ENCODE results near the gene CSRP1.

- TF ChIP-seq EZH2 (IDR thresholded peaks at IDR 0.05; ENCODE audit: low read depth, unreplicated experiment) (no peak), POLR2AphosphoS5 (IDR thresholded peaks at IDR 0.05; ENCODE audit: low read depth) (no peak), JUNB (IDR thresholded peaks at IDR 0.05; ENCODE audit: unreplicated experiment) (no peak), EZH2phosphoT487 (IDR thresholded peaks at IDR 0.05; ENCODE audit: unreplicated experiment) (no peak), CREB1 (CRISPR knock-in tag; IDR thresholded peaks at IDR 0.05; ENCODE audit: low read depth) (no peak), NANOG (IDR thresholded peaks at IDR 0.05; ENCODE audit: borderline replicate concordance) (no peak), ZNF114 (CRISPR knock-in tag; IDR thresholded peaks at IDR 0.05) (no peak), STAT1 (IDR thresholded peaks at IDR 0.05; ENCODE audit: unreplicated experiment) (no peak), ZNF331 (CRISPR knock-in tag; IDR thresholded peaks at IDR 0.05; ENCODE audit: low read depth) (no peak)
- TF ChIP-seq, protein P1, sequence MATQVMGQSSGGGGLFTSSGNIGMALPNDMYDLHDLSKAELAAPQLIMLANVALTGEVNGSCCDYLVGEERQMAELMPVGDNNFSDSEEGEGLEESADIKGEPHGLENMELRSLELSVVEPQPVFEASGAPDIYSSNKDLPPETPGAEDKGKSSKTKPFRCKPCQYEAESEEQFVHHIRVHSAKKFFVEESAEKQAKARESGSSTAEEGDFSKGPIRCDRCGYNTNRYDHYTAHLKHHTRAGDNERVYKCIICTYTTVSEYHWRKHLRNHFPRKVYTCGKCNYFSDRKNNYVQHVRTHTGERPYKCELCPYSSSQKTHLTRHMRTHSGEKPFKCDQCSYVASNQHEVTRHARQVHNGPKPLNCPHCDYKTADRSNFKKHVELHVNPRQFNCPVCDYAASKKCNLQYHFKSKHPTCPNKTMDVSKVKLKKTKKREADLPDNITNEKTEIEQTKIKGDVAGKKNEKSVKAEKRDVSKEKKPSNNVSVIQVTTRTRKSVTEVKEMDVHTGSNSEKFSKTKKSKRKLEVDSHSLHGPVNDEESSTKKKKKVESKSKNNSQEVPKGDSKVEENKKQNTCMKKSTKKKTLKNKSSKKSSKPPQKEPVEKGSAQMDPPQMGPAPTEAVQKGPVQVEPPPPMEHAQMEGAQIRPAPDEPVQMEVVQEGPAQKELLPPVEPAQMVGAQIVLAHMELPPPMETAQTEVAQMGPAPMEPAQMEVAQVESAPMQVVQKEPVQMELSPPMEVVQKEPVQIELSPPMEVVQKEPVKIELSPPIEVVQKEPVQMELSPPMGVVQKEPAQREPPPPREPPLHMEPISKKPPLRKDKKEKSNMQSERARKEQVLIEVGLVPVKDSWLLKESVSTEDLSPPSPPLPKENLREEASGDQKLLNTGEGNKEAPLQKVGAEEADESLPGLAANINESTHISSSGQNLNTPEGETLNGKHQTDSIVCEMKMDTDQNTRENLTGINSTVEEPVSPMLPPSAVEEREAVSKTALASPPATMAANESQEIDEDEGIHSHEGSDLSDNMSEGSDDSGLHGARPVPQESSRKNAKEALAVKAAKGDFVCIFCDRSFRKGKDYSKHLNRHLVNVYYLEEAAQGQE (IDR thresholded peaks at IDR 0.05; ENCODE audit: unreplicated experiment), result no peak
- TF ChIP-seq, protein P2, sequence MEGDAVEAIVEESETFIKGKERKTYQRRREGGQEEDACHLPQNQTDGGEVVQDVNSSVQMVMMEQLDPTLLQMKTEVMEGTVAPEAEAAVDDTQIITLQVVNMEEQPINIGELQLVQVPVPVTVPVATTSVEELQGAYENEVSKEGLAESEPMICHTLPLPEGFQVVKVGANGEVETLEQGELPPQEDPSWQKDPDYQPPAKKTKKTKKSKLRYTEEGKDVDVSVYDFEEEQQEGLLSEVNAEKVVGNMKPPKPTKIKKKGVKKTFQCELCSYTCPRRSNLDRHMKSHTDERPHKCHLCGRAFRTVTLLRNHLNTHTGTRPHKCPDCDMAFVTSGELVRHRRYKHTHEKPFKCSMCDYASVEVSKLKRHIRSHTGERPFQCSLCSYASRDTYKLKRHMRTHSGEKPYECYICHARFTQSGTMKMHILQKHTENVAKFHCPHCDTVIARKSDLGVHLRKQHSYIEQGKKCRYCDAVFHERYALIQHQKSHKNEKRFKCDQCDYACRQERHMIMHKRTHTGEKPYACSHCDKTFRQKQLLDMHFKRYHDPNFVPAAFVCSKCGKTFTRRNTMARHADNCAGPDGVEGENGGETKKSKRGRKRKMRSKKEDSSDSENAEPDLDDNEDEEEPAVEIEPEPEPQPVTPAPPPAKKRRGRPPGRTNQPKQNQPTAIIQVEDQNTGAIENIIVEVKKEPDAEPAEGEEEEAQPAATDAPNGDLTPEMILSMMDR (conservative IDR thresholded peaks at IDR 0.05; ENCODE audit: low read depth in 2 of 2), result no peak
- TF ChIP-seq, protein P3, sequence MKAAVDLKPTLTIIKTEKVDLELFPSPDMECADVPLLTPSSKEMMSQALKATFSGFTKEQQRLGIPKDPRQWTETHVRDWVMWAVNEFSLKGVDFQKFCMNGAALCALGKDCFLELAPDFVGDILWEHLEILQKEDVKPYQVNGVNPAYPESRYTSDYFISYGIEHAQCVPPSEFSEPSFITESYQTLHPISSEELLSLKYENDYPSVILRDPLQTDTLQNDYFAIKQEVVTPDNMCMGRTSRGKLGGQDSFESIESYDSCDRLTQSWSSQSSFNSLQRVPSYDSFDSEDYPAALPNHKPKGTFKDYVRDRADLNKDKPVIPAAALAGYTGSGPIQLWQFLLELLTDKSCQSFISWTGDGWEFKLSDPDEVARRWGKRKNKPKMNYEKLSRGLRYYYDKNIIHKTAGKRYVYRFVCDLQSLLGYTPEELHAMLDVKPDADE (IDR thresholded peaks at IDR 0.05), result no peak
These were observed 62.1 kb downstream of the CSRP1 start for GRCh38 chr1:201444792-201445191.
